Stomach (tissue), 9 donors: ENCODE measurements around the gene P4HB. TPM values are rescaled to one million over a fixed set of nuclear protein-coding genes. Genes with fewer than 3 reads are reported as not detected.

Experiments
- DNase-seq, 2 donors: peaks; one replicate each; pipeline versions ENCODE4 v3.0.0 to v3.0.0-alpha.2; 2013 to 2019
- H3K27ac ChIP-seq, 5 donors: fragments of 200-600 bp in 4 of 5; sonication (generic) in 4 of 5; one replicate each; pipeline ENCODE4 v1.5.1; 2013 to 2019; ENCODE audit warnings: mild to moderate bottlenecking in 1 of 5, moderate library complexity in 1 of 5
- H3K27me3 ChIP-seq, 3 donors: fragments of 200-600 bp; sonication (generic); one replicate each; pipeline ENCODE4 v1.5.1; 2017 to 2019; ENCODE audit warnings: mixed run types in 1 of 3
- H3K36me3 ChIP-seq, 4 donors: fragments of 200-600 bp; sonication (generic); 1 replicate in 3 of 4; 2 replicates in 1 of 4; pipeline ENCODE4 v1.5.1; 2016 to 2019
- H3K4me1 ChIP-seq, 4 donors: fragments of 200-600 bp; sonication (generic); one replicate each; pipeline ENCODE4 v1.5.1; 2016 to 2019
- H3K4me3 ChIP-seq, 4 donors: fragments of 200-600 bp; sonication (generic) in 3 of 4; one replicate each; pipeline ENCODE4 v1.5.1; 2016 to 2019; ENCODE audit warnings: mild to moderate bottlenecking in 1 of 4
- H3K9me3 ChIP-seq, 4 donors: fragments of 200-600 bp; sonication (generic); one replicate each; pipeline ENCODE4 v1.5.1; 2016 to 2019
- CTCF ChIP-seq, 7 experiments: fragments of 450-650 bp in 4 of 7; fragments of 200-600 bp in 3 of 7; sonication (generic) in 3 of 7; IDR thresholded peaks; one replicate each; pipeline ENCODE4 v1.5.1; 2016 to 2019; ENCODE audit warnings: antibody characterized with exemption in 7 of 7, control low read depth in 2 of 7, mild to moderate bottlenecking in 1 of 7
- EP300 ChIP-seq: sonication (generic); formaldehyde crosslinking; IDR thresholded peaks from one replicate; pipeline ENCODE4 v1.6.1; 2017; ENCODE audit warnings: antibody characterized with exemption
- POLR2A ChIP-seq, 4 donors: fragments of 450-650 bp; IDR thresholded peaks; one replicate each; pipeline ENCODE4 v1.6.1; 2016; ENCODE audit warnings: antibody characterized with exemption in 4 of 4, control low read depth in 2 of 4, mild to moderate bottlenecking in 1 of 4, moderate library complexity in 1 of 4
- POLR2AphosphoS5 ChIP-seq, 3 donors: sonication (generic); formaldehyde crosslinking; IDR thresholded peaks; one replicate each; pipeline ENCODE4 v1.6.1; 2016; ENCODE audit warnings: antibody characterized with exemption in 3 of 3
- WGBS, 5 donors: extraction: QIAGEN DNeasy Blood & Tissue Kit in 3 of 5; methylation state at CpG; one replicate each; pipeline versions ENCODE4 v1.1.5 to v1.1.7; 2013 to 2018; 5-methylcytosine and 5-hydroxymethylcytosine counted together
- intact Hi-C: fragments of 100-400 bp; cut with DNase I; formaldehyde crosslinking; loops from one replicate; pipeline ENCODE4 v1.15.1; 2023; ENCODE audit warnings: low total_unique reads
- polyA plus RNA-seq, 3 donors: library from polyadenylated mRNA; stranded (reverse); fragments of 200-250 nt; gene quantifications; one replicate each; pipeline ENCODE4 v1.2.3, GENCODE V29; 2013
- total RNA-seq, 5 donors: library from RNA; depleted of rRNA; stranded (reverse); fragments of >200 nt; gene quantifications; one replicate each; pipeline versions ENCODE4 v1.1.0 to v1.2.3, GENCODE V29; 2014 to 2016
- donor health status: healthy with polysubstance abuse.
- donor health status: Bipolar disorder and iron deficiency.
- donor health status: healthy.

Gene P4HB
- total and polyA plus RNA-seq, 8 donors = 401 to 1,308 (median 619) TPM

DNA sequence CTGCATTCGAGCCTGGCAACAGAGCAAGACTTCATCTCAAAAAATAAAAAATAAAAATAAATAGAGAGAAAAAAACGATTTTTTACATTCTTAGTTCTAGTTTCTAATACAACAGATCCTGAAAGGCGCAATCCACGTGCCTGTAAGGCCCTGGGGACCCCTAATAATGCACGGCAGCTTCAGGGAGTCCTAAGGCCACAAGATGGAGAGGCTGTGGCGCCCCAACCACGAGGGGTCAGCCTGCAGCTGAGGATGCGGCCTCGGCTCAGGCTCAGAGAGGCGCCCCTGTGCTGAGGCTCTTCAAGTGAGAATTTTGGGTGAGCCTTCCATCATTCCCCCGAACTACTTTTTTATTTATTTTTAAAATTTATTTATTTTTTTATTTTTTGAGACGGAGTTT, 10.9 kb downstream of the P4HB start:
- H3K27ac ChIP-seq = no peak overlapping the region

GRCh38 chr17:81846743-81847689, 13.3 kb downstream of the P4HB start:
- H3K36me3 ChIP-seq = peaks cover 86 to 100% (median 97%) of the 10 kb centered on the region in 4 donors
- H3K27ac ChIP-seq = no peak overlapping the region
- 82 to 88% (median 84%) methylated on average over 21 to 24 of the region's 24 CpGs for WGBS, 5 donors
- no peak for DNase-seq
- TF ChIP-seq POLR2A (IDR thresholded peaks at IDR 0.05) = no peak
- TF ChIP-seq POLR2AphosphoS5 (IDR thresholded peaks at IDR 0.05) = no peak
- TF ChIP-seq CTCF (IDR thresholded peaks at IDR 0.05) = no peak
- TF ChIP-seq EP300 = no peak
- intact Hi-C loops = no loop called here
- H3K4me1 ChIP-seq = peaks cover 0 to 4% (median under 1%) of the 10 kb centered on the region in 4 donors
- no peaks in the 10 kb centered on the region for H3K9me3 ChIP-seq
- H3K4me3 ChIP-seq = no peak overlapping the region
- H3K27me3 ChIP-seq = no peaks in the 10 kb centered on the region

More for the DNA sequence above, 10.9 kb downstream of the P4HB start:
- Histone ChIP-seq H3K36me3 (peaks cover 89 to 100% (median 100%) of the 10 kb centered on the region in 4 donors), H3K4me3 (no peak overlapping the region), H3K4me1 (peaks cover 0 to 7% (median 7%) of the 10 kb centered on the region in 4 donors), H3K27me3 (no peaks in the 10 kb centered on the region), H3K9me3 (no peaks in the 10 kb centered on the region)
- DNase-seq = no peak
- intact Hi-C loops = no loop called here
- 92 to 95% (median 94%) methylated on average over 12 of the region's 12 CpGs for WGBS, 5 donors
- TF ChIP-seq CTCF (IDR thresholded peaks at IDR 0.05) = no peak
- no peak for TF ChIP-seq EP300
- TF ChIP-seq POLR2AphosphoS5 (IDR thresholded peaks at IDR 0.05) = no peak
- no peak for TF ChIP-seq POLR2A (IDR thresholded peaks at IDR 0.05)

DNA sequence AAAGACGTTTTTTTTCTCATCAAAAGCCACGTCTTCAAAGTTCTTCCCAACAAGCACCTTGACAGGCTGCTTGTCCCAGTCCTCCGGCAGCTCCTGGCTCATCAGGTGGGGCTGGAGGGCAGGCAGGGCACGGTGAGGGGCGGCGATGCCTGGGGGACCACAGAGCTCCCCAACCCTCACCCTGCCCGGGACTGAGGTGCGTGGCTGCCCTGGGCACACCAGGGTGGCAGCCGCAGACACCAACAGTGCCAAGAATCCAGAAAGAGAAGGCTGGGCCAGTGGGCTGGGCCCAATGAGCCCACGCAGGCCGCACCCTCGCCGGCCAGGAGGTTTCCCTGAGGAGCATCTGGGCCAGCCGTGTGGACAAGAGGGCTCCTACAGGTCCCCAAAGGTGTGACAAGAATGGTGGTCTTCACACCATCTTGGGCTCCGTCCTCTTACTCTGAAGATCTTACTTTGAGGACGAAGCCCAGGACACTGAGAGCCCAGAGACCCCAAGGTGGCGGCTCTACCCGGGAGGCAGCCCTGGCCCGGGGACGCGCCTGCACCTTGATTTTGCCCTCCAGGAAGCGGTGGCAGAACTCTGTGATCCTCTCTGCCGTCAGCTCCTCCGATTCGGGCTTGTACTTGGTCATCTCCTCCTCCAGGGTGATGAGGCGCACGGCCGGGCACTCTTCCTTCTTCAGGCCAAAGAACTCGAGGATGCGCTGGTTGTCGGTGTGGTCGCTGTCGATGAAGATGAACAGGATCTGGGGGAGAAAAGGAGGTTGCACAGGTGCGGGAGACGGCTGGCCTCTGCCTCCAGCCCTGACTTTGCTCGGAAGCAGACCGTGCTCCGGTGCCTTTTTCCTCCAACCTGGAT, 14.2 kb downstream of the P4HB start:
- Histone ChIP-seq H3K4me3 (no peak overlapping the region), H3K27ac (no peak overlapping the region), H3K4me1 (peaks cover 0 to 10% (median 3%) of the 10 kb centered on the region in 4 donors), H3K27me3 (no peaks in the 10 kb centered on the region), H3K36me3 (peaks cover 77 to 92% (median 88%) of the 10 kb centered on the region in 4 donors), H3K9me3 (no peaks in the 10 kb centered on the region)
- intact Hi-C loops = no loop called here
- 91 to 93% (median 92%) methylated on average over 32 to 38 of the region's 38 CpGs for WGBS, 5 donors
- DNase-seq = no peak
- TF ChIP-seq CTCF (IDR thresholded peaks at IDR 0.05) (no peak), POLR2AphosphoS5 (IDR thresholded peaks at IDR 0.05) (no peak), EP300 (no peak), POLR2A (IDR thresholded peaks at IDR 0.05) (no peak)

DNA sequence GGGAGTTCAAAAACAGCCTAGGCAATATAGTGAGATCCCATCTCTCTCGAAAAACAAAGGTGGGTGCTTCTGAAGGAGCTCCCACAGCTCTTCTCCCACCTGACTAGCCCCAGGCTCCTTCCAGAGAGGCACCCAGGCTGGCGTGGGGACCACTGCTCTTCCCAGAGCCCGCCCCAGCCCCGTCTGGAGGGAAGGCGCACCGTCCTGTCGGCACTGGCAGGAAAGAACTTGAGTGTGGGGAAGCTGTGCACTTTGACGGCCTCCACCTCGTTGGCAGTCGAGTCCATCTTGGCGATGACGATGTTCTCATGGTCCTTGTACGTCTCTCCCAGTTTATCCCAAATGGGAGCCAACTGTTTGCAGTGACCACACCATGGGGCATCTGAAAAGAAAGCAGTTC, 15.0 kb downstream of the P4HB start:
- no peaks in the 10 kb centered on the region for H3K27me3 ChIP-seq
- TF ChIP-seq EP300 (no peak), CTCF (IDR thresholded peaks at IDR 0.05) (no peak), POLR2AphosphoS5 (IDR thresholded peaks at IDR 0.05) (no peak), POLR2A (IDR thresholded peaks at IDR 0.05) (no peak)
- intact Hi-C loops = no loop called here
- no peak overlapping the region for H3K4me3 ChIP-seq
- WGBS, 5 donors = 86 to 93% (median 90%) methylated on average over 8 to 13 of the region's 13 CpGs
- no peak for DNase-seq
- H3K9me3 ChIP-seq = no peaks in the 10 kb centered on the region
- H3K27ac ChIP-seq = no peak overlapping the region
- H3K4me1 ChIP-seq = peaks cover 0 to 10% (median 3%) of the 10 kb centered on the region in 4 donors
- H3K36me3 ChIP-seq = peaks cover 70 to 84% (median 81%) of the 10 kb centered on the region in 4 donors
